HUES48 (cell line): Measurements from ENCODE around the gene SHISA5.
"Not testable (repeated sequence)": the region's sequence is repeated elsewhere in the genome, so short reads cannot be mapped to it uniquely, and the experiment has no call there.

Experiments
- H3K27ac ChIP-seq: one replicate; pipeline ENCODE4 v1.7.0; 2013; ENCODE audit warnings: low read depth, low read length, inconsistent platforms
- H3K27me3 ChIP-seq: 2 replicates; pipeline ENCODE4 v1.6.1; 2013; ENCODE audit warnings: mild to moderate bottlenecking, low read length; ENCODE audit not compliant: control insufficient read depth, insufficient read depth
- H3K36me3 ChIP-seq: 2 replicates; pipeline ENCODE4 v1.6.1; 2013; ENCODE audit warnings: low read length; ENCODE audit not compliant: control insufficient read depth, insufficient read depth
- H3K4me1 ChIP-seq: 2 replicates; pipeline ENCODE4 v1.6.1; 2013; ENCODE audit warnings: mild to moderate bottlenecking, low read length; ENCODE audit not compliant: control insufficient read depth, insufficient read depth
- H3K4me3 ChIP-seq: 2 replicates; pipeline ENCODE4 v1.5.1; 2013; ENCODE audit warnings: mild to moderate bottlenecking, low read depth, low read length
- H3K9ac ChIP-seq: 2 replicates; pipeline ENCODE4 v1.6.1; 2013; ENCODE audit warnings: mild to moderate bottlenecking, low read depth, low read length, moderate library complexity
- H3K9me3 ChIP-seq: 2 replicates; pipeline ENCODE4 v1.6.1; 2013; ENCODE audit warnings: low read length; ENCODE audit not compliant: control insufficient read depth, insufficient read depth

Gene SHISA5, protein sequence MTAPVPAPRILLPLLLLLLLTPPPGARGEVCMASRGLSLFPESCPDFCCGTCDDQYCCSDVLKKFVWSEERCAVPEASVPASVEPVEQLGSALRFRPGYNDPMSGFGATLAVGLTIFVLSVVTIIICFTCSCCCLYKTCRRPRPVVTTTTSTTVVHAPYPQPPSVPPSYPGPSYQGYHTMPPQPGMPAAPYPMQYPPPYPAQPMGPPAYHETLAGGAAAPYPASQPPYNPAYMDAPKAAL

GRCh38 chr3:48504051-48504946, at the start of gene SHISA5:
Gene SHISA5, minus strand, starts transcription at chr3:48504174. Its CDS starts 80 bp downstream, at chr3:48504094.
- Histone ChIP-seq H3K9me3 (no peaks in the 10 kb centered on the region), H3K9ac (peak within 1 kb of the TSS; percentile 39; the same call in 1 of the 2 replicates), H3K27ac (peak within 1 kb of the TSS; percentile 40), H3K4me3 (peak within 1 kb of the TSS; percentile 72), H3K27me3 (0 out of 2 replicates have a peak, but pooled peaks cover 3% of the 10 kb centered on the region), H3K36me3 (peaks cover 12% of the 10 kb centered on the region; the same call in 1 of the 2 replicates), H3K4me1 (peaks cover 29% of the 10 kb centered on the region)

DNA sequence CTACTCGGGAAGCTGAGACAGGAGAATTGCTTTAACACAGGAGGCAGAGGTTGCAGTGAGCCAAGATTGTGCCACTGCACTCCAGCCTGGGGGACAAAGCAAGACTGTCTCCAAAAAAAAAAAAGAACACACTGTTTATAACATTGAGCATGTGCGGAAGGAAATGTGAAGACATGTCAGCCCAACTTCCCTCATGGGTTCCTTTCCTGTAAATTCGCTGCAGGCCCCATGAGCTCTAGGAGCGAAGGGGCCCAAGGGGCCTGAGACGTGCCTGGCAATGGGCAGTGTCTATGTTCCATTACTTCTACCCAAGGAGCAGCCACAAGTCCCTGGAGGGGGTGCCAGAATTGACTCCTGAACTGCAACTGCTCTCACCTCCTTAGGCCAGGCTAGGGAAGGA, 49.4 kb upstream of the SHISA5 start:
- Histone ChIP-seq H3K27me3 (no peaks in the 10 kb centered on the region), H3K9ac (no peak overlapping the region), H3K36me3 (peaks cover 13% of the 10 kb centered on the region; the same call in 1 of the 2 replicates), H3K9me3 (no peaks in the 10 kb centered on the region), H3K4me3 (no peak overlapping the region), H3K27ac (no peak overlapping the region), H3K4me1 (peaks cover 7% of the 10 kb centered on the region)

- Histone ChIP-seq H3K27me3 (no peaks in the 10 kb centered on the region), H3K4me1 (peaks cover 7% of the 10 kb centered on the region), H3K36me3 (peaks cover 21% of the 10 kb centered on the region), H3K4me3 (no peak overlapping the region), H3K27ac (no peak overlapping the region), H3K9ac (no peak overlapping the region), H3K9me3 (no peaks in the 10 kb centered on the region)
These were observed 48.4 kb upstream of the SHISA5 start for GRCh38 chr3:48552111-48552951.

DNA sequence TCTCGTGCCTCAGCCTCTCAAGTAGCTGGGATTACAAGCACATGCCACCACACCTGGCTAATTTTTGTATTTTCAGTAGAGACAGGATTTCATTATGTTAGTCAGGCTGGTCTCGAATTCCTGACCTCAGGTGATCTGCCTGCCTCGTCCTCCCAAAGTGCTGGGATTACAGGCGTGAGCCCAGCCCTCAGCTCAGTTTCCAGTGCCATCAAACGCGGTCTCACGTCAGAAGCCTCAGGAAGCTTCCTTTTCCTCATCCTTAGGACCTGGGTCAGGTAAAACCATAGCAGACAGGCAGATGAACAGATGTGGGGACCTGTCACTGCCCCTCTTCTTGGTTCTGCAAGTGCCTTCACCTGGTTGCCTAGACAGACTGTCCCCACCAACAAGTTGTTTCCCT, 47.7 kb upstream of the SHISA5 start:
- H3K36me3 ChIP-seq = peaks cover 28% of the 10 kb centered on the region
- not testable (repeated sequence) for H3K27me3 ChIP-seq, H3K9ac ChIP-seq, H3K4me3 ChIP-seq, H3K4me1 ChIP-seq, H3K9me3 ChIP-seq, H3K27ac ChIP-seq

DNA sequence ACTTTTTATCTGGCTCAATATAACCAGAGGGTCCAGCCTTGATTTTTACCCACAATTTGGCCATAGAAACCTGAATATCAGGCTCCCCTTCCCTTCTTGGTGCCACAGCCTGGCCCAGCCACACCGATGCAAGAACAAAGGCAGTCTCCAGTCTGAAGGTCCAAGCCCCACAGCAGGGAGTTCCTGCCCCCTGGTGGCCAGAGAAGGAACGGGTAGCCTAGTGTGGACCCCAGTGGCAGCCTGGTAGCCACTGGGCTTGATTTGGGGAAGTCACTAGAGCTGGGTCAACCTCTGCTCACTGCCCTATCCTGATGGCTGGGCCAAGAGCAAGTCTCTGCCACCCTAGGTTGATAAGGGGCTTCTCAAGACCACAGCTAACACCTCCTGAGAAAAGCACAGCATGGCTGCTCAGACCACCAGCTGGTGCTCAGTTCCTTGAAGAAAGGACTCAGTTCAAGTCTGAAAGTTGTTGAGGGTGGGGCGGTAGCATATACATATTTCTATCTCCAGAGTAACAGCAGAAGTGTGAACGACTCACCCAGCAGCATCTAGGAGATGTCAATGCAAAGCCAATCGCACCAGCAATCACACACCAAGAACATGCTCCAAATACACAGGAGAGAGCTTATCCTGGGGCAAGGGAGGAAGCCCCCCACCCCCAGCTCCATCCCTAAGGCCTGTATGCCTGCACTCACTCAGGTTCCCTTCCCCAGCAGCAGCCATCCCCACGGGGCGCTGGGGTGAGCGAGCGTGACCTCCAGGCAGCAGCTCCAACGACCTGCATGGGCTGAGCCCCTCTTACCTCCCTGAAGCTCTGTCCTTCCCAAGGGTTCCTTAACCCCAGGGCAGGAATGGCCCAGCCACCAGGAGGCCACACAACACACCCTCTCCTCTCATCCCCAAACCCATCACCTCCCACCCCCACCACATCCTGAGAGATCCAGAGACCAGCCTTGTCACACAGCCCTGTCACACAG, 45.0 kb upstream of the SHISA5 start:
- Histone ChIP-seq H3K4me1 (no peaks in the 10 kb centered on the region), H3K4me3 (no peak overlapping the region), H3K27me3 (no peaks in the 10 kb centered on the region), H3K36me3 (peaks cover 36% of the 10 kb centered on the region), H3K9ac (no peak overlapping the region), H3K9me3 (no peaks in the 10 kb centered on the region), H3K27ac (no peak overlapping the region)

DNA sequence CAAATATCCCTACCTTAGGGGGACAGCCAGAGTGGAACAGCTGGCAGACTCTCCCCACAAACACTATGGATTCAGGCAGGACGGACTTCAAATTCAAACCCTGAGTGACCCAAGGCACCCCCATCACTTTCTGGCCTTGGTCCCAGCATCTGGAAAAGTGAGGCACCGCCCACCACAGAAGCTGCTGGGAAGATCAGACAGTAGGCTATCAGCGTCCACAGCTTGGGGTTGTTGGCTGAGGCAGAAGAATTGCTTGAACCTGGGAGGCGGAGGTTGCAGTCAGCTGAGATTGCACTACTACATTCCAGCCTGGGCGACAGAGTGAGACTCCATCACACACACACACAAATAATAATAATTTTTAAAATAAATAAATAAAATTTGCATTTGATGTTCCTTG, 44.2 kb upstream of the SHISA5 start:
- Histone ChIP-seq H3K4me3 (no peak overlapping the region), H3K9me3 (no peaks in the 10 kb centered on the region), H3K36me3 (peaks cover 35% of the 10 kb centered on the region), H3K27ac (no peak overlapping the region), H3K9ac (no peak overlapping the region), H3K4me1 (no peaks in the 10 kb centered on the region), H3K27me3 (no peaks in the 10 kb centered on the region)

DNA sequence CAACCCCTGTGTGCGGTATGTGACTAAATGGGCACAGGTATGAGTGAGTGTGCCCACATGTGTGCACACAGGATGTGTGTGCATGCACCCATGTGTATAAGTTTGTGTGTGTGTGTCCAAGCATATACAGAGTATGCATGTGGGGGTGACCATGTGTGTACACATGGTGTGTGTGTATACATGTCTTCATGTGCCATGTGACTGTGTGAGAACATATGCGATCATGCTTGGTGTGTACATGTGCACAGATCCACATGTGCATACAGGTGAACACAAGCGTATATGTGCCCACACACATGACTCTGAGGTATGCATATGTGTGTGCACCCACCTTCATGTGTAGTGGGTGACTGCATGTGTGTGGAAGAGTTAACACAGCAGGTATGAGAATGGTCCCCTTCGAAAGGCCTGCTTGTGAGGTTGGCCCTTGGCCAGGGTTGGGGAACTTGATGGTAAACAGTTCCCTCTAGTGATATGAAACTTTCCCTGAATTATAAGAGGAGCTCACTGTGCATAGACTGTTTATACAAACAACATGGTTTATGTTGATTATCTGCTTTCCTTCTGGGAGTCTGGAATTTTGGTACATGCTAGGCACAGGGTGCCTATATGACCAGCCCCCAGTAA, 42.3 kb upstream of the SHISA5 start:
- H3K4me3 ChIP-seq = no peak overlapping the region
- H3K27me3 ChIP-seq = no peaks in the 10 kb centered on the region
- H3K9me3 ChIP-seq = no peaks in the 10 kb centered on the region
- H3K27ac ChIP-seq = no peak overlapping the region
- H3K36me3 ChIP-seq = peaks cover 44% of the 10 kb centered on the region
- no peaks in the 10 kb centered on the region for H3K4me1 ChIP-seq
- H3K9ac ChIP-seq = no peak overlapping the region

- H3K4me1 ChIP-seq = no peaks in the 10 kb centered on the region
- H3K4me3 ChIP-seq = no peak overlapping the region
- no peak overlapping the region for H3K9ac ChIP-seq
- H3K36me3 ChIP-seq = peaks cover 46% of the 10 kb centered on the region
- no peaks in the 10 kb centered on the region for H3K27me3 ChIP-seq
- no peak overlapping the region for H3K27ac ChIP-seq
- no peaks in the 10 kb centered on the region for H3K9me3 ChIP-seq
These were observed 40.2 kb upstream of the SHISA5 start for GRCh38 chr3:48544141-48544540.

DNA sequence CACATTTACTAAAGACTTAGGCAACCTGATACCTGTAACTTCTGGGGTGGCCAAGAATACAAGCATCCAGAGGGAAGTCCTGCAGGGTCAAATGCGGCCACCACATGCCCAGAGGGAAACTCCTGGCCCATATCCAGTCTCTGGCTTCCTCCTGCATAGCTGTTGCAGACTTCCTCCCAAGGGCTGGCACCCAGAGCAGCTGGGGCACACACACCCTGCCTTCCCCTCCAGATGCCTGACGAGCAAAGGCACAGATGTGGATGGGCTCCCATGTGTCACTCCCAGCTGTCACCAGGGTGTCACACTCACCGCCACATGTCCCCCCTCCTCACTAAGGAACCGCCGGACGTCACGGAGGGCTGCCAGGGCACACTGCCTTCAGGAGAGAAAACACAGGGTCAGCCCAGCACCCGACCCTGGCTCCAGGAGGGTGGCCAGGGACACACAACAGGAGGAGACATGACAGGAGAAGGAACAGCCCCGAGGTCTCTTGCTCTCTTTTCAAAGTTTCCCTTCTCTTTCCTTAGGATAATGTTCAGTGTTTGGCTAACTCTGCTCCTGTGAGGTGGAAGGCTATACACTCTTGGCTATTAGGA, 39.4 kb upstream of the SHISA5 start:
- no peaks in the 10 kb centered on the region for H3K4me1 ChIP-seq
- H3K9ac ChIP-seq = no peak overlapping the region
- no peaks in the 10 kb centered on the region for H3K9me3 ChIP-seq
- H3K27ac ChIP-seq = no peak overlapping the region
- H3K36me3 ChIP-seq = peaks cover 51% of the 10 kb centered on the region
- no peak overlapping the region for H3K4me3 ChIP-seq
- H3K27me3 ChIP-seq = no peaks in the 10 kb centered on the region
